C4-2B (cell line): ENCODE measurements around the gene LRRC3B.

Experiments
- H3K27ac ChIP-seq: fragments of 450-650 bp; 2 replicates; pipeline ENCODE4 v1.5.1; 2017
- CTCF ChIP-seq: fragments of 450-650 bp; conservative IDR thresholded peaks from 2 replicates; pipeline ENCODE4 v1.5.1; 2017; ENCODE audit warnings: mild to moderate bottlenecking
- ZFX ChIP-seq: fragments of 450-650 bp; IDR thresholded peaks from 2 replicates; pipeline ENCODE4 v1.6.1; 2017

Gene LRRC3B

GRCh38 chr3:26623419-26624208 lies 1.0 kb downstream of the LRRC3B start:
- TF ChIP-seq ZFX: no peak
- no peak for TF ChIP-seq CTCF
- H3K27ac ChIP-seq: no peak overlapping the region

GRCh38 chr3:26624209-26624765 lies 1.7 kb downstream of the LRRC3B start:
- H3K27ac ChIP-seq: no peak overlapping the region
- no peak for TF ChIP-seq CTCF
- TF ChIP-seq ZFX: no peak

DNA sequence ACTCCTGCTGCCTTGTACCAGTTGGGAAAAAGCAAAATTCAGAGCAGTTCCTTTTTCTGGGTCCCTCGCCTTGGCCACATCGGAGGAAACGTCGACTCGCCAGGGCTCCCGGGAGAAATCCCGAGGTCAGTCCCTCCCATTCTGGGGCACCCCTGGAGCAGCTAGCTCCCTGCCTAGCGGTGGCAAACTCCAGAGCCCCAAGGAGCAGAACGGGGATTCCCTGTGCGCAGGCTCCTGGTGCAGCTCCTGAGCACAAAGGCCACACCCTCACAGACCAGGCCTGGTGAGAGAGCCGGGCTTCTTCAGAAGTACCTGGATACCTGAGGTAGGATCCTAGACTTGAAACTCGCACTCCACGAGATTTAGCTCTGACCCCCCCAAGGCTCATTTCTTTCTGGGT lies 2.6 kb downstream of the LRRC3B start:
- TF ChIP-seq CTCF: no peak
- no peak for TF ChIP-seq ZFX
- no peak overlapping the region for H3K27ac ChIP-seq

GRCh38 chr3:26627080-26627479 lies 4.5 kb downstream of the LRRC3B start:
- no peak overlapping the region for H3K27ac ChIP-seq
- TF ChIP-seq CTCF: no peak
- no peak for TF ChIP-seq ZFX

GRCh38 chr3:26628915-26629314 lies 6.3 kb downstream of the LRRC3B start:
- no peak overlapping the region for H3K27ac ChIP-seq
- TF ChIP-seq ZFX (no peak), CTCF (no peak)

GRCh38 chr3:26630669-26631389 lies 8.3 kb downstream of the LRRC3B start:
- TF ChIP-seq CTCF: no peak
- no peak for TF ChIP-seq ZFX
- H3K27ac ChIP-seq: no peak overlapping the region

DNA sequence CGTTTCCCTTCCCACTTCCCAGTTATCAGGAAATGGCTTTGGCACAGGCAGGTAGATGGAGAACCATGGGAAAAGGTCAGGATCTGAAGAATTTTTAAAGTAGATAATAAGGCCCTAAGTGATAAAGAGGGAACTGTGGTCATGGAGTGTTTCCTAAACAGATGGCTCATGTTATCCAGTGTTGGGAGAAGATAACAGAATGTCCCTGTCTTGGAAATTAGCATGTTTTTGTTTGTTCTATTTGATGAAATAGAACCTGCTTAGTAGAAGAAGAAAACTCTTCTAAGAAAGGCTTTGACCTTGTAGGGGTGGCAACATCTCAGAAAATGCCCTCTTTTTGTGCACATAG lies 8.8 kb downstream of the LRRC3B start:
- H3K27ac ChIP-seq: no peak overlapping the region
- TF ChIP-seq ZFX: no peak
- no peak for TF ChIP-seq CTCF
